HCT116 (cell line): ENCODE data around the gene PACRG. TPM values are rescaled to one million over a fixed set of nuclear protein-coding genes. Genes with fewer than 3 reads are reported as not detected.

ENCODE experiments used
- ATAC-seq: fragments of 200-7000 bp; cut with Tn5 transposase; 2 replicates; pipeline ENCODE4 v1.9.1; 2020; ENCODE audit warnings: mild to moderate bottlenecking, moderate library complexity
- BruUV-seq: library from RNA; stranded (reverse); fragments of 400-500 nt; replicated peaks from 2 replicates; lab custom pipeline; 2021; lab: Mats Ljungman, UMichigan
- CTCF ChIA-PET: fragments of 300-600 bp; sonication (Branson Sonifier 250); formaldehyde crosslinking; loops from one replicate; lab custom pipeline; 2021; ENCODE audit warnings: antibody characterized with exemption; lab: Charles Lee
- POLR2A ChIA-PET: fragments of 300-600, 350-600 bp; sonication (Branson Sonifier 250); formaldehyde crosslinking; loops from one replicate; lab custom pipeline; 2021; ENCODE audit warnings: antibody characterized with exemption; lab: Charles Lee
- RAD21 ChIA-PET, 2 experiments: fragments of 300-600 bp; sonication (Branson Sonifier 250); formaldehyde crosslinking; loops; one replicate each; lab custom pipeline; 2023; ENCODE audit warnings: low total read pairs in 2 of 2; ENCODE audit not compliant: uncharacterized antibody in 2 of 2, unreplicated experiment in 2 of 2, low non-redundant PET in 1 of 2; lab: Charles Lee
- DNase-seq: peaks from one replicate; pipeline ENCODE4 v3.0.0-alpha.2; 2010; ENCODE audit warnings: low read depth, low spot score
- H2AFZ ChIP-seq: fragments of 200-600 bp; shearing (Covaris generic), sonication (generic); 2 replicates; pipeline ENCODE4 v1.6.1; 2017; ENCODE audit warnings: low read depth, mixed run types, mixed read lengths, antibody characterized with exemption, low read length; ENCODE audit not compliant: poor library complexity, severe bottlenecking
- H3K27ac ChIP-seq: 2 replicates; pipeline ENCODE4 v1.5.1; 2012; ENCODE audit warnings: low read depth, low read length
- H3K27me3 ChIP-seq: fragments of 200-600 bp; sonication (generic); 2 replicates; pipeline ENCODE4 v1.6.1; 2016; ENCODE audit warnings: mixed run types, low read length, mixed read lengths; ENCODE audit not compliant: insufficient read depth
- H3K36me3 ChIP-seq, 2 experiments: fragments of 200-500 bp in 1 of 2; fragments of 200-600 bp in 1 of 2; sonication (Bioruptor generic) in 1 of 2; sonication (generic) in 1 of 2; 2 replicates each; pipeline versions ENCODE4 v1.5.1 to v1.6.1; 2014 to 2016; ENCODE audit warnings: low read length in 2 of 2, inconsistent platforms in 1 of 2, mixed read lengths in 1 of 2, mixed run types in 1 of 2; ENCODE audit not compliant: insufficient read depth in 2 of 2, control insufficient read depth in 1 of 2
- H3K4me1 ChIP-seq, 2 experiments: fragments of 200-600 bp in 1 of 2; sonication (generic) in 1 of 2; 2 replicates each; pipeline versions ENCODE4 v1.5.1 to v1.6.1; 2012 to 2017; ENCODE audit warnings: low read length in 2 of 2, inconsistent platforms in 1 of 2, mild to moderate bottlenecking in 1 of 2, mixed read lengths in 1 of 2, mixed run types in 1 of 2, moderate library complexity in 1 of 2; ENCODE audit not compliant: insufficient read depth in 2 of 2, control insufficient read depth in 1 of 2
- H3K4me2 ChIP-seq: fragments of 200-600 bp; sonication (generic); 2 replicates; pipeline ENCODE4 v1.6.1; 2017; ENCODE audit warnings: mixed run types, low read length, mixed read lengths
- H3K4me3 ChIP-seq, 2 experiments: fragments of 200-600 bp in 1 of 2; sonication (generic) in 1 of 2; replicated peaks in 1 of 2; 2 replicates each; pipeline ENCODE4 v1.5.1; 2011 to 2016; ENCODE audit warnings: low read length in 2 of 2, control low read depth in 1 of 2, low read depth in 1 of 2, mild to moderate bottlenecking in 1 of 2, mixed read lengths in 1 of 2, mixed run types in 1 of 2
- H3K79me2 ChIP-seq: fragments of 200-600 bp; sonication (generic); 2 replicates; pipeline ENCODE4 v1.6.1; 2017; ENCODE audit warnings: mild to moderate bottlenecking, mixed run types, low read length, moderate library complexity, mixed read lengths; ENCODE audit not compliant: insufficient read depth
- H3K9ac ChIP-seq: fragments of 200-600 bp; sonication (generic); 2 replicates; pipeline ENCODE4 v1.6.1; 2016; ENCODE audit warnings: low read length, mixed read lengths
- H3K9me2 ChIP-seq: fragments of 200-600 bp; sonication (generic), shearing (Covaris generic); 2 replicates; pipeline ENCODE4 v1.6.1; 2017; ENCODE audit warnings: mixed run types, mild to moderate bottlenecking, moderate library complexity; ENCODE audit not compliant: insufficient read depth
- H3K9me3 ChIP-seq, 2 experiments: fragments of 200-500 bp in 1 of 2; fragments of 200-600 bp in 1 of 2; sonication (Bioruptor generic) in 1 of 2; sonication (generic) in 1 of 2; 2 replicates each; pipeline ENCODE4 v1.6.1; 2014 to 2017; ENCODE audit warnings: low read length in 2 of 2, mixed read lengths in 2 of 2, inconsistent platforms in 1 of 2, low read depth in 1 of 2, mild to moderate bottlenecking in 1 of 2, mixed run types in 1 of 2, moderate library complexity in 1 of 2; ENCODE audit not compliant: control insufficient read depth in 1 of 2, insufficient read depth in 1 of 2
- H4K20me1 ChIP-seq: fragments of 200-600 bp; sonication (generic), shearing (Covaris generic); 2 replicates; pipeline ENCODE4 v1.6.1; 2017; ENCODE audit warnings: mixed run types, mild to moderate bottlenecking, moderate library complexity; ENCODE audit not compliant: insufficient read depth
- CEBPB ChIP-seq: IDR thresholded peaks from 2 replicates; pipeline ENCODE4 v1.6.1; 2012; ENCODE audit warnings: low read depth
- ELF1 ChIP-seq: IDR thresholded peaks from 2 replicates; pipeline ENCODE4 v1.6.1; 2012; ENCODE audit warnings: low read depth, borderline replicate concordance
- MAX ChIP-seq: IDR thresholded peaks from 2 replicates; pipeline ENCODE4 v1.6.1; 2012
- POLR2AphosphoS5 ChIP-seq: IDR thresholded peaks from 2 replicates; pipeline ENCODE4 v1.6.1; 2011; ENCODE audit warnings: mild to moderate bottlenecking, low read depth, low read length, moderate library complexity
- SP1 ChIP-seq: IDR thresholded peaks from 2 replicates; pipeline ENCODE4 v1.6.1; 2012; ENCODE audit warnings: low read depth
- SRF ChIP-seq: IDR thresholded peaks from 2 replicates; pipeline ENCODE4 v1.6.1; 2012; ENCODE audit warnings: low read depth
- TCF7L2 ChIP-seq: IDR thresholded peaks from 2 replicates; pipeline ENCODE4 v1.7.0; 2011; ENCODE audit warnings: borderline replicate concordance, inconsistent platforms; ENCODE audit not compliant: insufficient read depth, insufficient read length; ENCODE audit errors: extremely low read depth
- YY1 ChIP-seq: IDR thresholded peaks from 2 replicates; pipeline ENCODE4 v1.6.1; 2011; ENCODE audit warnings: low read length, low read depth, moderate library complexity, mild to moderate bottlenecking; ENCODE audit not compliant: insufficient replicate concordance; ENCODE audit errors: extremely low read depth
- ZFX ChIP-seq: fragments of 450-650 bp; IDR thresholded peaks from 2 replicates; pipeline ENCODE4 v1.6.1; 2017
- ZNF274 ChIP-seq: fragments of 200-500 bp; sonication (Bioruptor generic); IDR thresholded peaks from 2 replicates; pipeline ENCODE4 v1.6.1; 2014; ENCODE audit warnings: mild to moderate bottlenecking, low read depth, low read length, inconsistent platforms
- intact Hi-C: fragments of 100-400 bp; cut with micrococcal nuclease; formaldehyde crosslinking; loops from 2 replicates; pipeline ENCODE4 v1.10.0; 2022
- total RNA-seq: library from RNA; stranded (reverse); gene quantifications from one replicate; pipeline ENCODE4 v1.2.1, GENCODE V29; 2021; ENCODE audit not compliant: unreplicated experiment
- TF ChIP-seq, protein P1 (sequence below): IDR thresholded peaks from 2 replicates; pipeline ENCODE4 v1.6.1; 2011; ENCODE audit warnings: mild to moderate bottlenecking, low read length, moderate library complexity; ENCODE audit not compliant: insufficient replicate concordance; ENCODE audit errors: extremely low read depth
- TF ChIP-seq, protein P2 (sequence below): IDR thresholded peaks from 2 replicates; pipeline ENCODE4 v1.6.1; 2012

PACRG gene
- total RNA-seq, 1 experiment from 2014 or later: 0.71 TPM

- H4K20me1 ChIP-seq: no peaks in the 10 kb centered on the region
- H3K4me1 ChIP-seq: peaks cover 0 to 4% of the 10 kb centered on the region in 2 experiments; a peak in 1 of 4 replicates
- intact Hi-C loops: loop anchor here (10.0 kb wide), 1 partner anchor 369 kb away; no protein-coding TSS in a partner anchor
- DNase-seq (no peak), ATAC-seq (no peak)
- H3K79me2 ChIP-seq: no peaks in the 10 kb centered on the region
- no peaks in the 10 kb centered on the region for H3K36me3 ChIP-seq
- ChIA-PET CTCF (no interaction called here), RAD21 (no interaction called here), POLR2A (no interaction called here)
- no peak overlapping the region for H3K9ac ChIP-seq
- H3K4me2 ChIP-seq: no peak overlapping the region
- no peak overlapping the region for H2AFZ ChIP-seq
- H3K9me3 ChIP-seq: no peaks in the 10 kb centered on the region; a peak in 1 of 4 replicates
- no TSS peak for BruUV-seq
- no peak overlapping the region for H3K27ac ChIP-seq
- no peaks in the 10 kb centered on the region for H3K27me3 ChIP-seq
- no peak for TF ChIP-seq CEBPB
- no peak for TF ChIP-seq MAX
- no peak for TF ChIP-seq ZNF274
- no peak for TF ChIP-seq YY1
- TF ChIP-seq, protein P1, sequence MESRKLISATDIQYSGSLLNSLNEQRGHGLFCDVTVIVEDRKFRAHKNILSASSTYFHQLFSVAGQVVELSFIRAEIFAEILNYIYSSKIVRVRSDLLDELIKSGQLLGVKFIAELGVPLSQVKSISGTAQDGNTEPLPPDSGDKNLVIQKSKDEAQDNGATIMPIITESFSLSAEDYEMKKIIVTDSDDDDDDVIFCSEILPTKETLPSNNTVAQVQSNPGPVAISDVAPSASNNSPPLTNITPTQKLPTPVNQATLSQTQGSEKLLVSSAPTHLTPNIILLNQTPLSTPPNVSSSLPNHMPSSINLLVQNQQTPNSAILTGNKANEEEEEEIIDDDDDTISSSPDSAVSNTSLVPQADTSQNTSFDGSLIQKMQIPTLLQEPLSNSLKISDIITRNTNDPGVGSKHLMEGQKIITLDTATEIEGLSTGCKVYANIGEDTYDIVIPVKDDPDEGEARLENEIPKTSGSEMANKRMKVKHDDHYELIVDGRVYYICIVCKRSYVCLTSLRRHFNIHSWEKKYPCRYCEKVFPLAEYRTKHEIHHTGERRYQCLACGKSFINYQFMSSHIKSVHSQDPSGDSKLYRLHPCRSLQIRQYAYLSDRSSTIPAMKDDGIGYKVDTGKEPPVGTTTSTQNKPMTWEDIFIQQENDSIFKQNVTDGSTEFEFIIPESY: no peak
- H3K4me3 ChIP-seq: no peak overlapping the region
- H3K9me2 ChIP-seq: no peaks in the 10 kb centered on the region
Observed at GRCh38 chr6:163185744-163186143, 458.0 kb downstream of the PACRG start.

- ATAC-seq: no peak
- H3K4me2 ChIP-seq: no peak overlapping the region
- no peaks in the 10 kb centered on the region for H3K9me2 ChIP-seq
- no peak for DNase-seq
- H3K9me3 ChIP-seq: no peaks in the 10 kb centered on the region; a peak in 1 of 4 replicates
- H2AFZ ChIP-seq: no peak overlapping the region
- H4K20me1 ChIP-seq: no peaks in the 10 kb centered on the region
- ChIA-PET CTCF (no interaction called here), POLR2A (no interaction called here), RAD21 (no interaction called here)
- H3K36me3 ChIP-seq: no peaks in the 10 kb centered on the region
- no peak overlapping the region for H3K9ac ChIP-seq
- H3K4me1 ChIP-seq: no peaks in the 10 kb centered on the region
- no peak for TF ChIP-seq POLR2AphosphoS5
- TF ChIP-seq TCF7L2: no peak
- TF ChIP-seq, protein P2, sequence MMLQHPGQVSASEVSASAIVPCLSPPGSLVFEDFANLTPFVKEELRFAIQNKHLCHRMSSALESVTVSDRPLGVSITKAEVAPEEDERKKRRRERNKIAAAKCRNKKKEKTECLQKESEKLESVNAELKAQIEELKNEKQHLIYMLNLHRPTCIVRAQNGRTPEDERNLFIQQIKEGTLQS: no peak
- no peak for TF ChIP-seq CEBPB
- TF ChIP-seq SP1: no peak
- TF ChIP-seq ZFX: no peak
- TF ChIP-seq ELF1: no peak
- no peak for TF ChIP-seq SRF
- TF ChIP-seq, all 23 proteins: peak for 0
- Histone ChIP-seq H3K27me3 (no peaks in the 10 kb centered on the region), H3K79me2 (no peaks in the 10 kb centered on the region), H3K4me3 (no peak overlapping the region), H3K27ac (no peak overlapping the region)
- intact Hi-C loops: loop anchor here (10.0 kb wide), 1 partner anchor 368 kb away; no protein-coding TSS in a partner anchor
- no TSS peak for BruUV-seq
Observed at GRCh38 chr6:163186527-163186926, 458.8 kb downstream of the PACRG start.
